Ishikawa (cell line): ENCODE results near the gene PNPO.

ENCODE experiments used
- EGR1 ChIP-seq: IDR thresholded peaks from 2 replicates; pipeline ENCODE4 v1.6.1; 2012
- EP300 ChIP-seq: IDR thresholded peaks from 2 replicates; pipeline ENCODE4 v1.6.1; 2012; ENCODE audit warnings: borderline replicate concordance
- RAD21 ChIP-seq: IDR thresholded peaks from 2 replicates; pipeline ENCODE4 v1.6.1; 2012; ENCODE audit warnings: low read depth
- TAF1 ChIP-seq: IDR thresholded peaks from 2 replicates; pipeline ENCODE4 v1.6.1; 2012; ENCODE audit warnings: low read depth, mild to moderate bottlenecking
- TCF12 ChIP-seq: IDR thresholded peaks from 2 replicates; pipeline ENCODE4 v1.6.1; 2012; ENCODE audit warnings: low read depth
- TEAD4 ChIP-seq: IDR thresholded peaks from 2 replicates; pipeline ENCODE4 v1.6.1; 2012
- YY1 ChIP-seq: IDR thresholded peaks from 2 replicates; pipeline ENCODE4 v1.6.1; 2012; ENCODE audit warnings: low read depth
- TF ChIP-seq, protein P1 (sequence below): IDR thresholded peaks from 2 replicates; pipeline ENCODE4 v1.6.1; 2012
- TF ChIP-seq, protein P2 (sequence below): IDR thresholded peaks from 2 replicates; pipeline ENCODE4 v1.6.1; 2012; ENCODE audit warnings: low read depth, mild to moderate bottlenecking

DNA sequence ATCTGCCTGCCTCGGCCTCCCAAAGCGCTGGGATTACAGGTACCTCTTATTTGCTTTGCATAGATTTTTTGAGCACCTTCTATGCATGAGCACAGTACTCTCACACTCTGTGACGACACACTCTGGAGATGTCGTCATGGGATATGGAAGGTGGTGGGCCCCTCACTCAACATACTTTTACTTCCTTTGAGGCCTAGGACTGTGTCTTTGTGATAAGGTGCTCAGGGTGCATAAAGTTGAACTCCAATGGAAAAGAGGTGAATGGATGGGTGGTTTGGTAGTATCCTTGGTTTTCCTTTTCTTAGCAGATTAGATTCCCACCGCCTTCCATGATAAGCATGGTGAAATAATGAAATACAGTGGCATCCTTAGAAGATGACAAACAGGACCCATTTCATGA is 23.5 kb downstream of the PNPO start:
- TF ChIP-seq, protein P1, sequence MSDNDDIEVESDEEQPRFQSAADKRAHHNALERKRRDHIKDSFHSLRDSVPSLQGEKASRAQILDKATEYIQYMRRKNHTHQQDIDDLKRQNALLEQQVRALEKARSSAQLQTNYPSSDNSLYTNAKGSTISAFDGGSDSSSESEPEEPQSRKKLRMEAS = no peak
- TF ChIP-seq, protein P2, sequence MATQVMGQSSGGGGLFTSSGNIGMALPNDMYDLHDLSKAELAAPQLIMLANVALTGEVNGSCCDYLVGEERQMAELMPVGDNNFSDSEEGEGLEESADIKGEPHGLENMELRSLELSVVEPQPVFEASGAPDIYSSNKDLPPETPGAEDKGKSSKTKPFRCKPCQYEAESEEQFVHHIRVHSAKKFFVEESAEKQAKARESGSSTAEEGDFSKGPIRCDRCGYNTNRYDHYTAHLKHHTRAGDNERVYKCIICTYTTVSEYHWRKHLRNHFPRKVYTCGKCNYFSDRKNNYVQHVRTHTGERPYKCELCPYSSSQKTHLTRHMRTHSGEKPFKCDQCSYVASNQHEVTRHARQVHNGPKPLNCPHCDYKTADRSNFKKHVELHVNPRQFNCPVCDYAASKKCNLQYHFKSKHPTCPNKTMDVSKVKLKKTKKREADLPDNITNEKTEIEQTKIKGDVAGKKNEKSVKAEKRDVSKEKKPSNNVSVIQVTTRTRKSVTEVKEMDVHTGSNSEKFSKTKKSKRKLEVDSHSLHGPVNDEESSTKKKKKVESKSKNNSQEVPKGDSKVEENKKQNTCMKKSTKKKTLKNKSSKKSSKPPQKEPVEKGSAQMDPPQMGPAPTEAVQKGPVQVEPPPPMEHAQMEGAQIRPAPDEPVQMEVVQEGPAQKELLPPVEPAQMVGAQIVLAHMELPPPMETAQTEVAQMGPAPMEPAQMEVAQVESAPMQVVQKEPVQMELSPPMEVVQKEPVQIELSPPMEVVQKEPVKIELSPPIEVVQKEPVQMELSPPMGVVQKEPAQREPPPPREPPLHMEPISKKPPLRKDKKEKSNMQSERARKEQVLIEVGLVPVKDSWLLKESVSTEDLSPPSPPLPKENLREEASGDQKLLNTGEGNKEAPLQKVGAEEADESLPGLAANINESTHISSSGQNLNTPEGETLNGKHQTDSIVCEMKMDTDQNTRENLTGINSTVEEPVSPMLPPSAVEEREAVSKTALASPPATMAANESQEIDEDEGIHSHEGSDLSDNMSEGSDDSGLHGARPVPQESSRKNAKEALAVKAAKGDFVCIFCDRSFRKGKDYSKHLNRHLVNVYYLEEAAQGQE = no peak
- TF ChIP-seq TCF12 (no peak), EGR1 (no peak), EP300 (no peak), TAF1 (no peak), YY1 (no peak), RAD21 (no peak), TEAD4 (no peak)
